H1 (cell line): Measurements from ENCODE around the gene LANCL1. TPM values are rescaled to one million over a fixed set of nuclear protein-coding genes. Genes with fewer than 3 reads are reported as not detected.

ENCODE experiments used
- CTCF ChIA-PET: fragments of 300-600 bp; sonication (Branson Sonifier 250); formaldehyde crosslinking; loops from one replicate; lab custom pipeline; 2021; ENCODE audit not compliant: partially characterized antibody; lab: Charles Lee
- POLR2A ChIA-PET: fragments of 300-600 bp; sonication (Branson Sonifier 250); formaldehyde crosslinking; loops from one replicate; lab custom pipeline; 2021; ENCODE audit warnings: inconsistent platforms; ENCODE audit not compliant: partially characterized antibody; lab: Charles Lee
- DNase-seq, 2 experiments: peaks; one replicate each; pipeline versions ENCODE4 v3.0.0 to v3.0.0-alpha.2; 2010 to 2022; ENCODE audit warnings: low spot score in 2 of 2, low read depth in 1 of 2, mixed read lengths in 1 of 2
- FAIRE-seq: peaks from 2 replicates; lab custom pipeline; 2011; peaks lifted over from hg19 to GRCh38; lab: Jason Lieb, UNC
- H2AFZ ChIP-seq: 2 replicates; pipeline ENCODE4 v1.8.1; 2012; ENCODE audit warnings: low read length, inconsistent platforms
- H2AK5ac ChIP-seq: 2 replicates; pipeline ENCODE4 v1.6.1; 2013; ENCODE audit warnings: low read depth, low read length
- H2BK120ac ChIP-seq: replicated peaks from 2 replicates; pipeline ENCODE3; 2013; ENCODE audit warnings: low read depth, low read length, inconsistent platforms
- H2BK12ac ChIP-seq: 2 replicates; pipeline ENCODE4 v1.6.1; 2013; ENCODE audit warnings: low read depth, low read length
- H2BK15ac ChIP-seq: 2 replicates; pipeline ENCODE4 v1.6.1; 2013; ENCODE audit warnings: low read length
- H2BK20ac ChIP-seq: 2 replicates; pipeline ENCODE4 v1.6.1; 2013; ENCODE audit warnings: low read length
- H2BK5ac ChIP-seq: 2 replicates; pipeline ENCODE4 v1.6.1; 2013; ENCODE audit warnings: low read depth, low read length
- H3K14ac ChIP-seq: 2 replicates; pipeline ENCODE4 v1.6.1; 2013; ENCODE audit warnings: inconsistent platforms; ENCODE audit not compliant: insufficient read length
- H3K18ac ChIP-seq: 2 replicates; pipeline ENCODE4 v1.6.1; 2013; ENCODE audit warnings: low read length; ENCODE audit errors: extremely low read depth
- H3K23ac ChIP-seq: 2 replicates; pipeline ENCODE4 v1.6.1; 2013; ENCODE audit warnings: inconsistent platforms; ENCODE audit not compliant: insufficient read length
- H3K23me2 ChIP-seq: 2 replicates; pipeline ENCODE4 v1.6.1; 2013; ENCODE audit warnings: low read depth, low read length
- H3K27ac ChIP-seq: 2 replicates; pipeline ENCODE4 v1.6.1; 2011; ENCODE audit warnings: low read depth, low read length, inconsistent platforms
- H3K27me3 ChIP-seq, 4 experiments: replicated peaks in 1 of 4; 1 replicate in 1 of 4; 2 replicates in 3 of 4; pipeline versions ENCODE4 v1.6.1 to v1.8.1; 2011 to 2013; ENCODE audit warnings: low read length in 3 of 4, mild to moderate bottlenecking in 3 of 4, inconsistent platforms in 2 of 4, mixed read lengths in 2 of 4, moderate library complexity in 1 of 4; ENCODE audit not compliant: control insufficient read depth in 3 of 4, insufficient read depth in 3 of 4; ENCODE audit errors: extremely low read depth in 1 of 4
- H3K36me3 ChIP-seq, 4 experiments: 2 replicates each; pipeline versions ENCODE4 v1.6.1 to v1.8.1; 2011 to 2013; ENCODE audit warnings: mild to moderate bottlenecking in 4 of 4, low read length in 3 of 4, moderate library complexity in 2 of 4, control low read depth in 1 of 4, inconsistent platforms in 1 of 4; ENCODE audit not compliant: insufficient read depth in 4 of 4, control insufficient read depth in 2 of 4
- H3K4ac ChIP-seq: replicated peaks from 2 replicates; pipeline ENCODE3; 2013; ENCODE audit warnings: low read length, low read depth, mixed read lengths, inconsistent platforms; ENCODE audit not compliant: insufficient read length
- H3K4me1 ChIP-seq, 4 experiments: replicated peaks in 1 of 4; 1 replicate in 1 of 4; 2 replicates in 3 of 4; pipeline versions ENCODE4 v1.6.1 to v1.8.1; 2011 to 2013; ENCODE audit warnings: low read length in 3 of 4, inconsistent platforms in 2 of 4, mixed read lengths in 1 of 4; ENCODE audit not compliant: insufficient read depth in 4 of 4, control insufficient read depth in 3 of 4
- H3K4me2 ChIP-seq, 2 experiments: 2 replicates each; pipeline versions ENCODE4 v1.6.1 to v1.8.1; 2011 to 2013; ENCODE audit warnings: low read depth in 2 of 2, low read length in 2 of 2, control low read depth in 1 of 2, inconsistent platforms in 1 of 2, mild to moderate bottlenecking in 1 of 2; ENCODE audit not compliant: insufficient read depth in 1 of 2
- H3K4me3 ChIP-seq, 4 experiments: fragments of 200-600, 300-600 bp in 1 of 4; sonication (generic), shearing (Covaris generic), sonication (Bioruptor Twin) in 1 of 4; 2 replicates each; pipeline versions ENCODE4 v1.5.1 to v1.8.1; 2011 to 2016; ENCODE audit warnings: low read length in 4 of 4, low read depth in 3 of 4, control low read depth in 2 of 4, inconsistent platforms in 2 of 4, mild to moderate bottlenecking in 2 of 4, mixed read lengths in 1 of 4, moderate library complexity in 1 of 4; ENCODE audit not compliant: insufficient read depth in 2 of 4; ENCODE audit errors: extremely low read depth in 1 of 4
- H3K56ac ChIP-seq: replicated peaks from 2 replicates; pipeline ENCODE3; 2013; ENCODE audit warnings: low read depth, mild to moderate bottlenecking, mixed read lengths, low read length, inconsistent platforms; ENCODE audit not compliant: insufficient read length
- H3K79me1 ChIP-seq: 2 replicates; pipeline ENCODE4 v1.6.1; 2013; ENCODE audit warnings: low read depth, low read length, control low read depth
- H3K79me2 ChIP-seq, 2 experiments: 2 replicates each; pipeline versions ENCODE4 v1.6.1 to v1.8.1; 2012 to 2013; ENCODE audit warnings: low read length in 2 of 2, mild to moderate bottlenecking in 2 of 2, inconsistent platforms in 1 of 2; ENCODE audit not compliant: insufficient read depth in 2 of 2, control insufficient read depth in 1 of 2
- H3K9ac ChIP-seq, 4 experiments: replicated peaks in 1 of 4; 1 replicate in 1 of 4; 2 replicates in 3 of 4; pipeline versions ENCODE4 v1.6.1 to v1.8.1; 2011 to 2013; ENCODE audit warnings: low read depth in 3 of 4, low read length in 3 of 4, control low read depth in 2 of 4, mild to moderate bottlenecking in 2 of 4, moderate library complexity in 2 of 4, inconsistent platforms in 1 of 4; ENCODE audit errors: extremely low read depth in 1 of 4
- H3K9me3 ChIP-seq, 2 experiments: 2 replicates each; pipeline versions ENCODE4 v1.6.1 to v1.8.1; 2012 to 2013; ENCODE audit warnings: mild to moderate bottlenecking in 2 of 2, moderate library complexity in 2 of 2, control low read depth in 1 of 2, inconsistent platforms in 1 of 2, low read depth in 1 of 2, low read length in 1 of 2, mixed read lengths in 1 of 2; ENCODE audit not compliant: insufficient read depth in 2 of 2
- H4K20me1 ChIP-seq, 2 experiments: replicated peaks in 1 of 2; 2 replicates each; pipeline versions ENCODE3 to v1.8.1; 2011 to 2013; ENCODE audit warnings: inconsistent platforms in 2 of 2, low read length in 2 of 2, mild to moderate bottlenecking in 1 of 2; ENCODE audit not compliant: insufficient read depth in 2 of 2, control insufficient read depth in 1 of 2
- H4K5ac ChIP-seq: 2 replicates; pipeline ENCODE4 v1.6.1; 2013; ENCODE audit warnings: low read length, low read depth, mixed read lengths, inconsistent platforms; ENCODE audit not compliant: insufficient read length
- H4K8ac ChIP-seq: 2 replicates; pipeline ENCODE4 v1.8.0; 2013; ENCODE audit warnings: mild to moderate bottlenecking, moderate library complexity, low read length, inconsistent platforms; ENCODE audit not compliant: insufficient read depth; ENCODE audit errors: extremely low read depth
- H4K91ac ChIP-seq: replicated peaks from 2 replicates; pipeline ENCODE3; 2013; ENCODE audit warnings: low read length, mixed read lengths, inconsistent platforms; ENCODE audit not compliant: insufficient read length
- ASH2L ChIP-seq: fragments of 200-600, 300-600 bp; sonication (generic); IDR thresholded peaks from one replicate; pipeline ENCODE4 v1.7.1; 2017; ENCODE audit warnings: low read length
- GTF2F1 ChIP-seq: IDR thresholded peaks from 2 replicates; pipeline ENCODE4 v1.6.1; 2012; ENCODE audit warnings: low read depth, low read length, improper control_type of control experiment, borderline replicate concordance
- PHF8 ChIP-seq: fragments of 200-600 bp; sonication (generic); conservative IDR thresholded peaks from 2 replicates; pipeline ENCODE4 v1.7.1; 2012; ENCODE audit warnings: low read depth, mild to moderate bottlenecking, inconsistent platforms, low read length, moderate library complexity
- RAD21 ChIP-seq, 2 experiments: IDR thresholded peaks in 1 of 2; conservative IDR thresholded peaks in 1 of 2; 2 replicates each; pipeline ENCODE4 v1.6.1; 2011; ENCODE audit warnings: low read depth in 2 of 2, low read length in 2 of 2, improper control_type of control experiment in 1 of 2, inconsistent platforms in 1 of 2, mild to moderate bottlenecking in 1 of 2, moderate library complexity in 1 of 2
- RNF2 ChIP-seq: fragments of 200-900, 300-1000 bp; sonication (generic); IDR thresholded peaks from 2 replicates; pipeline ENCODE4 v1.7.1; 2016; ENCODE audit warnings: borderline replicate concordance, low read depth, mild to moderate bottlenecking, antibody characterized with exemption, low read length; ENCODE audit not compliant: poor library complexity, severe bottlenecking; ENCODE audit errors: missing control alignments
- SIN3A ChIP-seq, 2 experiments: IDR thresholded peaks in 1 of 2; conservative IDR thresholded peaks in 1 of 2; 2 replicates each; pipeline ENCODE4 v1.6.1; 2011 to 2012; ENCODE audit warnings: low read length in 2 of 2, improper control_type of control experiment in 1 of 2, low read depth in 1 of 2, mild to moderate bottlenecking in 1 of 2
- SP1 ChIP-seq: IDR thresholded peaks from 2 replicates; pipeline ENCODE4 v1.6.1; 2011; ENCODE audit warnings: low read depth, low read length
- SP2 ChIP-seq: IDR thresholded peaks from 2 replicates; pipeline ENCODE4 v1.6.1; 2012; ENCODE audit warnings: mild to moderate bottlenecking, low read length, inconsistent platforms
- SUZ12 ChIP-seq: fragments of 200-600 bp; sonication (generic); IDR thresholded peaks from 2 replicates; pipeline ENCODE4 v1.6.1; 2012; ENCODE audit warnings: mild to moderate bottlenecking, inconsistent platforms, low read length, moderate library complexity, mixed read lengths
- TAF1 ChIP-seq: IDR thresholded peaks from 2 replicates; pipeline ENCODE4 v1.6.1; 2011; ENCODE audit warnings: mild to moderate bottlenecking, low read depth, low read length
- TAF7 ChIP-seq: optimal IDR thresholded peaks from 2 replicates; pipeline ENCODE3; 2011; ENCODE audit warnings: low read depth, mild to moderate bottlenecking, inconsistent platforms, low read length, moderate library complexity, borderline replicate concordance
- WGBS, 2 experiments: shearing (Covaris generic) in 1 of 2; methylation state at CpG; one replicate each; pipeline versions ENCODE4 v1.1.6 to v1.1.7; 2013 to 2015; ENCODE audit warnings: low lambda C conversion rate in 2 of 2, mixed read lengths in 2 of 2, inconsistent platforms in 1 of 2, low coverage in 1 of 2, missing lambda C conversion rate in 1 of 2; ENCODE audit not compliant: insufficient replicate concordance in 2 of 2, insufficient coverage in 1 of 2, insufficient read length in 1 of 2; ENCODE audit errors: extremely low coverage in 1 of 2, missing lambda C conversion rate in 1 of 2; 5-methylcytosine and 5-hydroxymethylcytosine counted together
- polyA plus RNA-seq, 7 experiments: library from polyadenylated mRNA; depleted of rRNA in 3 of 7; stranded (reverse) in 5 of 7; unstranded in 2 of 7; fragments of >200 nt in 5 of 7; fragments of 200-250 nt in 2 of 7; gene quantifications; 1 replicate in 5 of 7; 2 replicates in 1 of 7; 4 replicates in 1 of 7; pipeline versions ENCODE4 v1.2.1 to v1.2.3, GENCODE V29; 2011 to 2013; ENCODE audit warnings: missing spikeins in 2 of 7, mixed read lengths in 2 of 7
- total RNA-seq: library from RNA; stranded (reverse); fragmentation: NEBNext Ultra II Directional; extraction: Animal tissue kit (Norgen Biotek cat#: 25700); gene quantifications from 2 replicates; pipeline ENCODE4 v1.2.1, GENCODE V29; 2021
- TF ChIP-seq, protein P1 (sequence below): IDR thresholded peaks from 2 replicates; pipeline ENCODE4 v1.6.1; 2012; ENCODE audit warnings: inconsistent platforms

Gene LANCL1
- total and polyA plus RNA-seq, 2 of the 8 experiments (the other 6 are each of a cell fraction or from before 2014, with no cell fraction given) = 26.2 to 48.7 TPM

DNA sequence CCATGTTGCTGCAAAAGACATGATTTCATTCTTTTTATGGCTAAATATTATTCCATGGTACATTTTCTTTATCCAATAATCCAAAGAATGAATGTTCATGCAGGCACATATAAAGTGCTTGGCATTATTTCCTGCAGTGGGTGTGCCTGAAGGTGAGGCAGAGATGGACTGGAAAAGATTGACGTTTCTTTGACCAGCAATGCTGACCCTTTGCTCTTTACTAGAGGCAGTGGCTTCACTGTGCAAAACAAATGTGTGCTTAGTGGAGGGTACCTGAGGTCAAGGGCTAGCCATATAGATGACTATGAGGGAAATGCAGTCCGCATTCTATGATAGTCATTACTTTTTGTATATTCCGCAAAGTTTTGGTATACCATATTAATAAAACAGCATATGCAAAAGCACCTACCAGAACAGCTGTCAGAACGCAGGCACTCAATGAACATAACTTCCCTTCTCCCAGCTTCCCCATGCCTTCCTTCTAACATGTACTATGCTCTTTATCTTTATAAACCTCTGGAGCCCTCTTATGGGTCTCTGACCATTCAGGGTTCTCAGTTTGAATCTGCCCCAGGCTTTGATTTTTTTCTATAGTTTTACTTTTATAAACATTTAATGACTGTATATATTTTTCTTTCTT is 47.2 kb upstream of the LANCL1 start:
- Histone ChIP-seq H2BK20ac (no peak overlapping the region), H2BK120ac (no peak overlapping the region), H3K4me2 (no peak overlapping the region), H2BK5ac (no peak overlapping the region), H3K4ac (no peak overlapping the region), H3K14ac (no peak overlapping the region), H4K20me1 (no peaks in the 10 kb centered on the region), H4K5ac (no peak overlapping the region), H3K79me2 (no peaks in the 10 kb centered on the region), H3K23ac (no peak overlapping the region), H4K8ac (no peak overlapping the region), H3K4me3 (no peak overlapping the region), H2BK15ac (no peak overlapping the region), H3K4me1 (no peaks in the 10 kb centered on the region), H2AFZ (no peak overlapping the region), H3K36me3 (no peaks in the 10 kb centered on the region), H3K9me3 (no peaks in the 10 kb centered on the region), H4K91ac (no peak overlapping the region), H3K56ac (no peak overlapping the region), H3K18ac (no peak overlapping the region), H3K27me3 (peaks cover 0 to 1% (median 0%) of the 10 kb centered on the region in 4 experiments; a peak in 1 of 7 replicates), H3K23me2 (no peaks in the 10 kb centered on the region), H3K9ac (no peak overlapping the region), H3K27ac (no peak overlapping the region), H2AK5ac (no peak overlapping the region), H2BK12ac (no peak overlapping the region), H3K79me1 (no peaks in the 10 kb centered on the region)
- 92% methylated on average over 4 of the region's 4 CpGs; no CpG with 5 or more reads in 1 of the 2 experiments for WGBS, 2 experiments
- CTCF ChIA-PET = interaction anchor here (1.4 to 3.7 kb wide), 2 partner anchors 20 to 512 kb away, joined by 3 to 15 read pairs; no protein-coding TSS in a partner anchor
- no peak for FAIRE-seq
- no peak for DNase-seq
- POLR2A ChIA-PET = no interaction called here
- TF ChIP-seq PHF8 (no peak), SP1 (no peak), GTF2F1 (no peak), SIN3A (conservative IDR thresholded peaks at IDR 0.05 in 1 of 2, IDR thresholded peaks at IDR 0.05 in 1 of 2; ENCODE audit: low read depth in 1 of 2, low read length in 2 of 2) (no peak), TAF7 (no peak), SUZ12 (no peak), RNF2 (no peak), RAD21 (IDR thresholded peaks at IDR 0.05 in 1 of 2, conservative IDR thresholded peaks at IDR 0.05 in 1 of 2; ENCODE audit: low read depth in 2 of 2, low read length in 2 of 2) (no peak), SP2 (no peak), TAF1 (no peak), ASH2L (no peak)
- TF ChIP-seq, protein P1, sequence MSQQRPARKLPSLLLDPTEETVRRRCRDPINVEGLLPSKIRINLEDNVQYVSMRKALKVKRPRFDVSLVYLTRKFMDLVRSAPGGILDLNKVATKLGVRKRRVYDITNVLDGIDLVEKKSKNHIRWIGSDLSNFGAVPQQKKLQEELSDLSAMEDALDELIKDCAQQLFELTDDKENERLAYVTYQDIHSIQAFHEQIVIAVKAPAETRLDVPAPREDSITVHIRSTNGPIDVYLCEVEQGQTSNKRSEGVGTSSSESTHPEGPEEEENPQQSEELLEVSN = no peak
